ENCODE measurements around the gene SLC2A9.

The SLC2A9 gene

GRCh38 chr4:9962611-9963314, 58.5 kb downstream of the SLC2A9 start:
- DNase-seq (ENCODE audit: low spot score), result no peak

- DNase-seq (ENCODE audit: low spot score), result no peak
Observed at GRCh38 chr4:9954468-9954867, 66.8 kb downstream of the SLC2A9 start.

- no peak for DNase-seq (ENCODE audit: low spot score)
Observed at GRCh38 chr4:9953089-9953488, 68.2 kb downstream of the SLC2A9 start.

- DNase-seq (ENCODE audit: low spot score), result no peak
Observed at GRCh38 chr4:9952415-9952950, 68.8 kb downstream of the SLC2A9 start.

GRCh38 chr4:9949573-9949972, 71.7 kb downstream of the SLC2A9 start:
- no peak for DNase-seq (ENCODE audit: low spot score)

GRCh38 chr4:9947168-9948062, 73.9 kb downstream of the SLC2A9 start:
- no peak for DNase-seq (ENCODE audit: low spot score)

GRCh38 chr4:9946170-9946569, 75.1 kb downstream of the SLC2A9 start:
- DNase-seq (ENCODE audit: low spot score), result no peak

GRCh38 chr4:9944431-9945425, 76.6 kb downstream of the SLC2A9 start:
- DNase-seq (ENCODE audit: low spot score), result no peak

GRCh38 chr4:9943761-9944160, 77.5 kb downstream of the SLC2A9 start:
- no peak for DNase-seq (ENCODE audit: low spot score)

GRCh38 chr4:9942921-9943600, 78.2 kb downstream of the SLC2A9 start:
- DNase-seq (ENCODE audit: low spot score), result no peak

GRCh38 chr4:9942139-9942538, 79.2 kb downstream of the SLC2A9 start:
- no peak for DNase-seq (ENCODE audit: low spot score)

GRCh38 chr4:9940041-9940440, 81.3 kb downstream of the SLC2A9 start:
- DNase-seq (ENCODE audit: low spot score), result no peak

GRCh38 chr4:9938933-9939332, 82.4 kb downstream of the SLC2A9 start:
- DNase-seq (ENCODE audit: low spot score), result no peak

GRCh38 chr4:9937078-9937477, 84.2 kb downstream of the SLC2A9 start:
- no peak for DNase-seq (ENCODE audit: low spot score)

- DNase-seq (ENCODE audit: low spot score), result no peak
Observed at GRCh38 chr4:9936129-9936644, 85.1 kb downstream of the SLC2A9 start.

- no peak for DNase-seq (ENCODE audit: low spot score)
Observed at GRCh38 chr4:9933956-9934355, 87.3 kb downstream of the SLC2A9 start.

- no peak for DNase-seq (ENCODE audit: low spot score)
Observed at GRCh38 chr4:9933184-9933583, 88.1 kb downstream of the SLC2A9 start.

GRCh38 chr4:9932771-9933170, 88.5 kb downstream of the SLC2A9 start:
- no peak for DNase-seq (ENCODE audit: low spot score)

GRCh38 chr4:9931146-9931545, 90.2 kb downstream of the SLC2A9 start:
- no peak for DNase-seq (ENCODE audit: low spot score)

- no peak for DNase-seq (ENCODE audit: low spot score)
Observed at GRCh38 chr4:9929111-9929510, 92.2 kb downstream of the SLC2A9 start.

All from CD4-positive, alpha-beta T cell treated with Interleukin-2 at 100 ng/mL for 4 hours (primary cell).